Sigmoid colon (tissue), 4 donors: ENCODE results near the gene ELF4.

Source experiments
- EP300 ChIP-seq, 4 donors: sonication (generic); formaldehyde crosslinking; IDR thresholded peaks; one replicate each; pipeline ENCODE4 v1.6.1; 2017; ENCODE audit warnings: antibody characterized with exemption in 4 of 4
- POLR2A ChIP-seq, 2 donors: fragments of 450-650 bp; IDR thresholded peaks; one replicate each; pipeline ENCODE4 v1.6.1; 2016; ENCODE audit warnings: antibody characterized with exemption in 2 of 2, mild to moderate bottlenecking in 2 of 2, moderate library complexity in 2 of 2

- no peak for TF ChIP-seq EP300 (IDR thresholded peaks at IDR 0.05)
- TF ChIP-seq POLR2A (IDR thresholded peaks at IDR 0.05), result no peak
Measured at GRCh38 chrX:130093271-130093670, 17.0 kb downstream of the ELF4 start.
